Epithelial cell of prostate (primary cell): Measurements from ENCODE around the gene IL1R1.
A peak's percentile ranks its signal among the peaks of the same experiment; 100 is the strongest.

ENCODE experiments used
- DNase-seq: peaks from one replicate; pipeline ENCODE4 v3.0.0-alpha.2; 2011; ENCODE audit warnings: low read depth, low spot score
- H3K27ac ChIP-seq: fragments of 450-650 bp; 2 replicates; pipeline ENCODE4 v1.5.1; 2017; ENCODE audit warnings: mild to moderate bottlenecking

The IL1R1 gene

GRCh38 chr2:102159295-102159694 is 16.7 kb downstream of the IL1R1 start:
- no peak overlapping the region for H3K27ac ChIP-seq
- DNase-seq, result no peak

GRCh38 chr2:102166189-102166845 is 23.8 kb downstream of the IL1R1 start:
- DNase-seq, result no peak
- H3K27ac ChIP-seq, result peak overlapping the region; percentile 22

DNA sequence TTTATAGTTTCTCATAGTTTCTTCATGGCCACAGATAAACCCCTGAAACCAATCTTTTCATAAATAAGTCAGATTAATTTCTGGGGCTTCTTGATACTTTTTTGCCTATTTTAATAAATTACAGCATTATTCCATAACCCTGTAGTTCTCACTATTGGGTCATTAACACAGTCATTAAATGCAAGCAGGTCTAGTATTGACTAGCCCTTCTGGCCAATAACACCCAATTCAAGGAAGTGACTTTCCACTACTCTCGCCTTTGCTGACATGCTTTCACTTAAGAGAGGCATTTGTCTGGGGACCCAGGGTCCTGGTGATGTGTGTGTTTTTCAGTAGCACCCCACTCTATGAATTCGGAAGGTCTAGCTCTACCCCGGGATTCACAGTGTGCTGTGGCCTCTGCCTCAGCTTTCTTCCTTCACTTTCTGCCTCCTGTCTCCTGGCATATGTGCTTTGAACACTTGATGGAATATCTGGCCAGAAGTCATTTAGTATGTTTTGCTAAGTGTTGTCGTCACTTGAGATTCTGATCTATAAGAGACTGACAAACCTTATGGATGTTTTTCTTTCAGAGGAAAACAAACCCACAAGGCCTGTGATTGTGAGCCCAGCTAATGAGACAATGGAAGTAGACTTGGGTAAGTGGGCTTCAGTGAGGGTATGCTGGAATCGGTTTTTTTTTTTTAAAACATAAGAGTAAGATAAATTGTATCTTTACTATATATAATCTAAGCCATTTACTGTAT is 25.7 kb downstream of the IL1R1 start:
- DNase-seq, result no peak
- H3K27ac ChIP-seq, result no peak overlapping the region

DNA sequence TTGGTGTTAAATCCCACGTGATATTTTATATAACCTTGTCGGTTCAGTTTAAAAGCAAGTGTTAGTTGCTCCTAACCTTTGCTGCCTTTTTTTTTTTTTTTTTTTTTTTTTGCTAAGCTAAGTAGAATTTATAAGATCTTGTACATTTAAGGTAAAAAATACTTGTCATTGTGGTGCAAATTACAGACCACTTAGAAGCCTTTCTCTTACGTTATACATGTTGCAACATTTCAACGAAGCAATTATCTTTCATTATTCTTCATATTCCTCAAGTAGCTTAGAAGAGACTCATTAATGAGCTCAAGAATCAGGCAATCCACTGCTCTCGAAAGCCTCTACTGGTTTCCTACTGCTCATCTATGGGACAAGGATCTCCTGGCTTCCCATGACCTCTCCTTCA is 29.4 kb downstream of the IL1R1 start:
- no peak overlapping the region for H3K27ac ChIP-seq
- no peak for DNase-seq

GRCh38 chr2:102172745-102173144 is 30.2 kb downstream of the IL1R1 start:
- no peak for DNase-seq
- no peak overlapping the region for H3K27ac ChIP-seq

- no peak for DNase-seq
Observed at GRCh38 chr2:102176172-102176571, 33.6 kb downstream of the IL1R1 start.

GRCh38 chr2:102177814-102178478 is 35.4 kb downstream of the IL1R1 start:
- DNase-seq, result no peak
- H3K27ac ChIP-seq, result no peak overlapping the region

More at GRCh38 chr2:102176172-102176571, 33.6 kb downstream of the IL1R1 start:
- no peak overlapping the region for H3K27ac ChIP-seq

GRCh38 chr2:102179061-102179460 is 36.5 kb downstream of the IL1R1 start:
- H3K27ac ChIP-seq, result no peak overlapping the region
- DNase-seq, result no peak

GRCh38 chr2:102179788-102180686 is 37.5 kb downstream of the IL1R1 start:
- H3K27ac ChIP-seq, result no peak overlapping the region
- no peak for DNase-seq

DNA sequence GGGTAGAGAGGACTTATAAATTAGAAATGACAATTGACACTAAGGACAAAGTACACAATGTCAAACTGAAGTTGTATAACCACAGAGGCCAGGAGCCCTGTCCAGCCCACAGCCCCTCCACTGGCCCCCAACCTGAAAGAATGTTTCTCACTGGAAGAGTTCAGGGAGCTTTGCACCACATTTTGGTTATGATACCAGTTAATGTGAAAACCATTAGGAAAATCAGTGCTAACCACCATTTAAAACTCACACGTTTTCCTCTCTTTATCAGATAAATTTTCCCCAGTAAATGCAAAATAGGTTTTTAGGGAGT is 38.1 kb downstream of the IL1R1 start:
- no peak for DNase-seq
- H3K27ac ChIP-seq, result no peak overlapping the region

DNA sequence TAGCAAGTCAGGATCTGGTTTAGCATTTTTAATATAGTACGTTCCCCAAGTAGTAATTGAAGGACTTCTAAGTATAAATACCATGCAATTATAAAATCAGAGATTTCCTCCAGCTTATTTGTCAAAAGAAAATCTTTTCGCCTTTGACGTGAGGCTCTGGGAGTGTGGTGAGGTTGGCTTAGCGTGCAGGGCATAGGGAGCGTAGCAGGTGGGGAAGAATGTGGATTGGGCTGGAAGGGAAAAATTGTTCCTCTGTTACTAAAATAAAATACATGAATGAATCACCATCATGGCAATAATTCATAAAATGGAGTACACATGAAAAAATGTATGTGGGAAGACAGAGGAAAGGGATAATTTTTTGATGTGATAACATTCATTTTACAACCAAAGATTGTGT is 38.8 kb downstream of the IL1R1 start:
- H3K27ac ChIP-seq, result no peak overlapping the region
- DNase-seq, result no peak

- DNase-seq, result no peak
- no peak overlapping the region for H3K27ac ChIP-seq
Observed at GRCh38 chr2:102181919-102182635, 39.5 kb downstream of the IL1R1 start.

GRCh38 chr2:102184018-102184417 is 41.5 kb downstream of the IL1R1 start:
- H3K27ac ChIP-seq, result no peak overlapping the region
- DNase-seq, result no peak

GRCh38 chr2:102184568-102184967 is 42.0 kb downstream of the IL1R1 start:
- H3K27ac ChIP-seq, result no peak overlapping the region
- no peak for DNase-seq

DNA sequence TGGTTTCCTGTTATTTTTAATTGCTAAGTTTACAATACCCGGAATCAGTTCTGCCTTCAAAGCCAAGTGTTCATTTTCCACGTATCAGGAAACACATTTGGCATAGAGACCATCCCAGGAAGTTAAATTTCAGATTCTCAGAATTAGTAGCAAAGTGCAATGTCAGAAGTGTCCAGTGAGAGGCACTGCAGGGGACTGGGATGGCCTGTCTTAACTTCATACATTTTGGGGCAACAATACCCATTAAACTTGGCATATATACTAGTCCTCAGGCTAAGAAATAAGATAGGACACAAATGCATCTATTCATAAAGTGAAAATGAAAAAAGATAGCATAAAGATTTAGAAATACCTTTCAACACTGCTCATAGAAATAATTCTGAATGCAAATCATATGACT is 42.8 kb downstream of the IL1R1 start:
- no peak for DNase-seq
- H3K27ac ChIP-seq, result no peak overlapping the region

GRCh38 chr2:102186791-102187495 is 44.4 kb downstream of the IL1R1 start, which contains the start of gene IL1RL2:
Gene IL1RL2, plus strand, starts transcription at chr2:102187023. Its CDS starts 845 bp downstream, at chr2:102187868.
- DNase-seq, result no peak

GRCh38 chr2:102187496-102188150 is 45.1 kb downstream of the IL1R1 start:
- DNase-seq, result no peak
- H3K27ac ChIP-seq, result peak overlapping the region; percentile 51

More at GRCh38 chr2:102186791-102187495, 44.4 kb downstream of the IL1R1 start, which contains the start of gene IL1RL2:
- peak within 1 kb of the TSS; percentile 51 for H3K27ac ChIP-seq

GRCh38 chr2:102190430-102191107 is 48.0 kb downstream of the IL1R1 start:
- DNase-seq, result no peak
- H3K27ac ChIP-seq, result no peak overlapping the region
